HCT116 (cell line): ENCODE results near the gene SELENBP1. TPM values are rescaled to one million over a fixed set of nuclear protein-coding genes. Genes with fewer than 3 reads are reported as not detected.

Source experiments
- ATAC-seq: fragments of 200-7000 bp; cut with Tn5 transposase; 2 replicates; pipeline ENCODE4 v1.9.1; 2020; ENCODE audit warnings: mild to moderate bottlenecking, moderate library complexity
- BruUV-seq: library from RNA; stranded (reverse); fragments of 400-500 nt; replicated peaks from 2 replicates; lab custom pipeline; 2021; lab: Mats Ljungman, UMichigan
- CTCF ChIA-PET: fragments of 300-600 bp; sonication (Branson Sonifier 250); formaldehyde crosslinking; loops from one replicate; lab custom pipeline; 2021; ENCODE audit warnings: antibody characterized with exemption; lab: Charles Lee
- POLR2A ChIA-PET: fragments of 300-600, 350-600 bp; sonication (Branson Sonifier 250); formaldehyde crosslinking; loops from one replicate; lab custom pipeline; 2021; ENCODE audit warnings: antibody characterized with exemption; lab: Charles Lee
- RAD21 ChIA-PET, 2 experiments: fragments of 300-600 bp; sonication (Branson Sonifier 250); formaldehyde crosslinking; loops; one replicate each; lab custom pipeline; 2023; ENCODE audit warnings: low total read pairs in 2 of 2; ENCODE audit not compliant: uncharacterized antibody in 2 of 2, unreplicated experiment in 2 of 2, low non-redundant PET in 1 of 2; lab: Charles Lee
- DNase-seq: peaks from one replicate; pipeline ENCODE4 v3.0.0-alpha.2; 2010; ENCODE audit warnings: low read depth, low spot score
- H2AFZ ChIP-seq: fragments of 200-600 bp; shearing (Covaris generic), sonication (generic); 2 replicates; pipeline ENCODE4 v1.6.1; 2017; ENCODE audit warnings: low read depth, mixed run types, mixed read lengths, antibody characterized with exemption, low read length; ENCODE audit not compliant: poor library complexity, severe bottlenecking
- H3K27ac ChIP-seq: 2 replicates; pipeline ENCODE4 v1.5.1; 2012; ENCODE audit warnings: low read depth, low read length
- H3K27me3 ChIP-seq: fragments of 200-600 bp; sonication (generic); 2 replicates; pipeline ENCODE4 v1.6.1; 2016; ENCODE audit warnings: mixed run types, low read length, mixed read lengths; ENCODE audit not compliant: insufficient read depth
- H3K36me3 ChIP-seq, 2 experiments: fragments of 200-500 bp in 1 of 2; fragments of 200-600 bp in 1 of 2; sonication (Bioruptor generic) in 1 of 2; sonication (generic) in 1 of 2; 2 replicates each; pipeline versions ENCODE4 v1.5.1 to v1.6.1; 2014 to 2016; ENCODE audit warnings: low read length in 2 of 2, inconsistent platforms in 1 of 2, mixed read lengths in 1 of 2, mixed run types in 1 of 2; ENCODE audit not compliant: insufficient read depth in 2 of 2, control insufficient read depth in 1 of 2
- H3K4me1 ChIP-seq, 2 experiments: fragments of 200-600 bp in 1 of 2; sonication (generic) in 1 of 2; 2 replicates each; pipeline versions ENCODE4 v1.5.1 to v1.6.1; 2012 to 2017; ENCODE audit warnings: low read length in 2 of 2, inconsistent platforms in 1 of 2, mild to moderate bottlenecking in 1 of 2, mixed read lengths in 1 of 2, mixed run types in 1 of 2, moderate library complexity in 1 of 2; ENCODE audit not compliant: insufficient read depth in 2 of 2, control insufficient read depth in 1 of 2
- H3K4me2 ChIP-seq: fragments of 200-600 bp; sonication (generic); 2 replicates; pipeline ENCODE4 v1.6.1; 2017; ENCODE audit warnings: mixed run types, low read length, mixed read lengths
- H3K4me3 ChIP-seq, 2 experiments: fragments of 200-600 bp in 1 of 2; sonication (generic) in 1 of 2; replicated peaks in 1 of 2; 2 replicates each; pipeline ENCODE4 v1.5.1; 2011 to 2016; ENCODE audit warnings: low read length in 2 of 2, control low read depth in 1 of 2, low read depth in 1 of 2, mild to moderate bottlenecking in 1 of 2, mixed read lengths in 1 of 2, mixed run types in 1 of 2
- H3K79me2 ChIP-seq: fragments of 200-600 bp; sonication (generic); 2 replicates; pipeline ENCODE4 v1.6.1; 2017; ENCODE audit warnings: mild to moderate bottlenecking, mixed run types, low read length, moderate library complexity, mixed read lengths; ENCODE audit not compliant: insufficient read depth
- H3K9ac ChIP-seq: fragments of 200-600 bp; sonication (generic); 2 replicates; pipeline ENCODE4 v1.6.1; 2016; ENCODE audit warnings: low read length, mixed read lengths
- H3K9me2 ChIP-seq: fragments of 200-600 bp; sonication (generic), shearing (Covaris generic); 2 replicates; pipeline ENCODE4 v1.6.1; 2017; ENCODE audit warnings: mixed run types, mild to moderate bottlenecking, moderate library complexity; ENCODE audit not compliant: insufficient read depth
- H3K9me3 ChIP-seq, 2 experiments: fragments of 200-500 bp in 1 of 2; fragments of 200-600 bp in 1 of 2; sonication (Bioruptor generic) in 1 of 2; sonication (generic) in 1 of 2; 2 replicates each; pipeline ENCODE4 v1.6.1; 2014 to 2017; ENCODE audit warnings: low read length in 2 of 2, mixed read lengths in 2 of 2, inconsistent platforms in 1 of 2, low read depth in 1 of 2, mild to moderate bottlenecking in 1 of 2, mixed run types in 1 of 2, moderate library complexity in 1 of 2; ENCODE audit not compliant: control insufficient read depth in 1 of 2, insufficient read depth in 1 of 2
- H4K20me1 ChIP-seq: fragments of 200-600 bp; sonication (generic), shearing (Covaris generic); 2 replicates; pipeline ENCODE4 v1.6.1; 2017; ENCODE audit warnings: mixed run types, mild to moderate bottlenecking, moderate library complexity; ENCODE audit not compliant: insufficient read depth
- CEBPB ChIP-seq: IDR thresholded peaks from 2 replicates; pipeline ENCODE4 v1.6.1; 2012; ENCODE audit warnings: low read depth
- EZH2 ChIP-seq: fragments of 200-600 bp; sonication (generic); IDR thresholded peaks from 2 replicates; pipeline ENCODE4 v1.6.1; 2017; ENCODE audit warnings: antibody characterized with exemption, mixed run types
- SIN3A ChIP-seq: IDR thresholded peaks from 2 replicates; pipeline ENCODE4 v1.6.1; 2012; ENCODE audit warnings: low read depth
- TCF7L2 ChIP-seq: IDR thresholded peaks from 2 replicates; pipeline ENCODE4 v1.7.0; 2011; ENCODE audit warnings: borderline replicate concordance, inconsistent platforms; ENCODE audit not compliant: insufficient read depth, insufficient read length; ENCODE audit errors: extremely low read depth
- ZNF274 ChIP-seq: fragments of 200-500 bp; sonication (Bioruptor generic); IDR thresholded peaks from 2 replicates; pipeline ENCODE4 v1.6.1; 2014; ENCODE audit warnings: mild to moderate bottlenecking, low read depth, low read length, inconsistent platforms
- intact Hi-C: fragments of 100-400 bp; cut with micrococcal nuclease; formaldehyde crosslinking; loops from 2 replicates; pipeline ENCODE4 v1.10.0; 2022
- total RNA-seq: library from RNA; stranded (reverse); gene quantifications from one replicate; pipeline ENCODE4 v1.2.1, GENCODE V29; 2021; ENCODE audit not compliant: unreplicated experiment
- TF ChIP-seq, protein P1 (sequence below): IDR thresholded peaks from 2 replicates; pipeline ENCODE4 v1.6.1; 2011; ENCODE audit warnings: mild to moderate bottlenecking, low read length, moderate library complexity; ENCODE audit not compliant: insufficient replicate concordance; ENCODE audit errors: extremely low read depth
- TF ChIP-seq, protein P2 (sequence below), 3 experiments: fragments of 200-600 bp in 1 of 3; sonication (generic) in 1 of 3; IDR thresholded peaks in 2 of 3; conservative IDR thresholded peaks in 1 of 3; 2 replicates each; pipeline ENCODE4 v1.5.1; 2012 to 2017; ENCODE audit warnings: low read depth in 2 of 3, low read length in 2 of 3, antibody characterized with exemption in 1 of 3, borderline replicate concordance in 1 of 3, control low read depth in 1 of 3, mild to moderate bottlenecking in 1 of 3, mixed read lengths in 1 of 3, mixed run types in 1 of 3, moderate library complexity in 1 of 3; ENCODE audit not compliant: insufficient read depth in 1 of 3
- TF ChIP-seq, protein P3 (sequence below): IDR thresholded peaks from 2 replicates; pipeline ENCODE4 v1.6.1; 2012; ENCODE audit warnings: low read depth

The SELENBP1 gene
- total RNA-seq, 1 experiment from 2014 or later, result 0.42 TPM

DNA sequence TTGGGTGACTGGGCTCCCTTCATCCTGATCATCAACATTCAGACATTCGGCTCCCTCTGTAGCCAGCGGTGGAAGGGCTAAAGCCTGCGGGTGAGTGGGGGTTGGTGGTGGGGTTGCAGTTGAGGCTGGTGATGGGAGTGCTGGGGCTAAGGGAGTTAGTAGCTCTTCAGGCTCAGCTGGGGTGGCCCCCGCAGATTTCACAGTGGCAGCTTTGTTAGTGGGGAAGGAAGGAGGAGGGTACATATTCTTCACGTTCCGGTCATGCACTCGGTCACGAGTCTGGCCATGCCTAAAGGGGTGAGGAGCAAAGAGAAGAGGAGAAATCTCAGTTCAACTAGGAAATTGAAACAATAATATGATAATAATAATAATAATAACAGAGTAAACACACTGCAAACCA lies 33.7 kb upstream of the SELENBP1 start (continued):
- TF ChIP-seq TCF7L2 (no peak), CEBPB (no peak)

DNA sequence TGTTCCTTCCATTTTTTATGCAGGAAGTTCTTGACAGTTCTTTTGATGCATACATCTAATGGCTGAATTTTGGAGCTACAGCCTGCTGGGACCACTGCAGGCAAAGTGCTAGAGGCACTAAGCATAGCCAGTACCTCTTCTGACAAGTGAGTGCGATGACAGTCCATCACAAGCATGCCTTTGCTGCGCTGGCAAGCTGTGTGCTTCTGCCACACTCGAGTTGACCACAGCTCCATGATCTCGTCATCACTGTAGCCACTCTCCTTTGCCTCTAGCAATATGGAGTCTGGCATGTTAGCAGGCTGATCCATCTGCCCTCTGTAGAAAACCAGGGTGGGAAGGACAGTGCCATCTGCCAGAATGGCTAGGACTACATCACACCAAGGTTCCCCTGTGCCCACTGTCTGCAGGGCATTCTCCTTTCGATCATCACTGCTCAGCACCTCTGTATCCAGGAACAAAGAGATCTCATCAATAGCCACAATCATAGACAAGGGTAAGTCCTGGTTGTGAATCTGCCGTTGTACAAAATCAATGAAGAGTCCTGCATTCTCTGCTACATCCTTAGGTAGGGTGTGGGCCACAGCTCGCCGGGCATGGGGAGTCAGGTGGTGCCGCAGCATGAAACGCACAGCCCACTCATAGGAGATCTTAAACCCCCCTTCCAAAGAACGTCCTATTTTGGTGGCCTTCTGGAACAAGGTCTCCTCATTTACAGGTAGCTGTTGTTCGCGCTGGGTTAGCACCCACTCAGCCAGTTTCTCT lies 32.9 kb upstream of the SELENBP1 start:
- CTCF ChIA-PET, result interaction anchor here (1.1 to 1.5 kb wide), 2 partner anchors 13 to 104 kb away, joined by 3 to 4 read pairs; no protein-coding TSS in a partner anchor
- H3K9me2 ChIP-seq, result no peaks in the 10 kb centered on the region
- H4K20me1 ChIP-seq, result no peaks in the 10 kb centered on the region
- H2AFZ ChIP-seq, result no peak overlapping the region
- H3K36me3 ChIP-seq, result peaks cover 53 to 61% of the 10 kb centered on the region in 2 experiments
- BruUV-seq, result no TSS peak
- H3K9ac ChIP-seq, result no peak overlapping the region
- H3K4me2 ChIP-seq, result no peak overlapping the region
- no peak overlapping the region for H3K27ac ChIP-seq
- POLR2A ChIA-PET, result no interaction called here
- peaks cover 16% of the 10 kb centered on the region for H3K79me2 ChIP-seq
- intact Hi-C loops, result no loop called here
- ATAC-seq, result no peak
- no peak overlapping the region for H3K4me3 ChIP-seq
- no peaks in the 10 kb centered on the region for H3K9me3 ChIP-seq
- no peak for DNase-seq
- no peaks in the 10 kb centered on the region for H3K27me3 ChIP-seq
- peaks cover 4 to 14% of the 10 kb centered on the region in 2 experiments; a peak in 3 of 4 replicates for H3K4me1 ChIP-seq
- RAD21 ChIA-PET, result no interaction called here
- TF ChIP-seq, protein P1, sequence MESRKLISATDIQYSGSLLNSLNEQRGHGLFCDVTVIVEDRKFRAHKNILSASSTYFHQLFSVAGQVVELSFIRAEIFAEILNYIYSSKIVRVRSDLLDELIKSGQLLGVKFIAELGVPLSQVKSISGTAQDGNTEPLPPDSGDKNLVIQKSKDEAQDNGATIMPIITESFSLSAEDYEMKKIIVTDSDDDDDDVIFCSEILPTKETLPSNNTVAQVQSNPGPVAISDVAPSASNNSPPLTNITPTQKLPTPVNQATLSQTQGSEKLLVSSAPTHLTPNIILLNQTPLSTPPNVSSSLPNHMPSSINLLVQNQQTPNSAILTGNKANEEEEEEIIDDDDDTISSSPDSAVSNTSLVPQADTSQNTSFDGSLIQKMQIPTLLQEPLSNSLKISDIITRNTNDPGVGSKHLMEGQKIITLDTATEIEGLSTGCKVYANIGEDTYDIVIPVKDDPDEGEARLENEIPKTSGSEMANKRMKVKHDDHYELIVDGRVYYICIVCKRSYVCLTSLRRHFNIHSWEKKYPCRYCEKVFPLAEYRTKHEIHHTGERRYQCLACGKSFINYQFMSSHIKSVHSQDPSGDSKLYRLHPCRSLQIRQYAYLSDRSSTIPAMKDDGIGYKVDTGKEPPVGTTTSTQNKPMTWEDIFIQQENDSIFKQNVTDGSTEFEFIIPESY, result no peak
- TF ChIP-seq SIN3A, result no peak
- TF ChIP-seq ZNF274, result no peak
- TF ChIP-seq, protein P2, sequence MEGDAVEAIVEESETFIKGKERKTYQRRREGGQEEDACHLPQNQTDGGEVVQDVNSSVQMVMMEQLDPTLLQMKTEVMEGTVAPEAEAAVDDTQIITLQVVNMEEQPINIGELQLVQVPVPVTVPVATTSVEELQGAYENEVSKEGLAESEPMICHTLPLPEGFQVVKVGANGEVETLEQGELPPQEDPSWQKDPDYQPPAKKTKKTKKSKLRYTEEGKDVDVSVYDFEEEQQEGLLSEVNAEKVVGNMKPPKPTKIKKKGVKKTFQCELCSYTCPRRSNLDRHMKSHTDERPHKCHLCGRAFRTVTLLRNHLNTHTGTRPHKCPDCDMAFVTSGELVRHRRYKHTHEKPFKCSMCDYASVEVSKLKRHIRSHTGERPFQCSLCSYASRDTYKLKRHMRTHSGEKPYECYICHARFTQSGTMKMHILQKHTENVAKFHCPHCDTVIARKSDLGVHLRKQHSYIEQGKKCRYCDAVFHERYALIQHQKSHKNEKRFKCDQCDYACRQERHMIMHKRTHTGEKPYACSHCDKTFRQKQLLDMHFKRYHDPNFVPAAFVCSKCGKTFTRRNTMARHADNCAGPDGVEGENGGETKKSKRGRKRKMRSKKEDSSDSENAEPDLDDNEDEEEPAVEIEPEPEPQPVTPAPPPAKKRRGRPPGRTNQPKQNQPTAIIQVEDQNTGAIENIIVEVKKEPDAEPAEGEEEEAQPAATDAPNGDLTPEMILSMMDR (IDR thresholded peaks at IDR 0.05 in 2 of 3, conservative IDR thresholded peaks at IDR 0.05 in 1 of 3; ENCODE audit: borderline replicate concordance in 1 of 3, insufficient read depth in 1 of 3, low read depth in 2 of 3, low read length in 2 of 3), result no peak
- TF ChIP-seq, protein P3, sequence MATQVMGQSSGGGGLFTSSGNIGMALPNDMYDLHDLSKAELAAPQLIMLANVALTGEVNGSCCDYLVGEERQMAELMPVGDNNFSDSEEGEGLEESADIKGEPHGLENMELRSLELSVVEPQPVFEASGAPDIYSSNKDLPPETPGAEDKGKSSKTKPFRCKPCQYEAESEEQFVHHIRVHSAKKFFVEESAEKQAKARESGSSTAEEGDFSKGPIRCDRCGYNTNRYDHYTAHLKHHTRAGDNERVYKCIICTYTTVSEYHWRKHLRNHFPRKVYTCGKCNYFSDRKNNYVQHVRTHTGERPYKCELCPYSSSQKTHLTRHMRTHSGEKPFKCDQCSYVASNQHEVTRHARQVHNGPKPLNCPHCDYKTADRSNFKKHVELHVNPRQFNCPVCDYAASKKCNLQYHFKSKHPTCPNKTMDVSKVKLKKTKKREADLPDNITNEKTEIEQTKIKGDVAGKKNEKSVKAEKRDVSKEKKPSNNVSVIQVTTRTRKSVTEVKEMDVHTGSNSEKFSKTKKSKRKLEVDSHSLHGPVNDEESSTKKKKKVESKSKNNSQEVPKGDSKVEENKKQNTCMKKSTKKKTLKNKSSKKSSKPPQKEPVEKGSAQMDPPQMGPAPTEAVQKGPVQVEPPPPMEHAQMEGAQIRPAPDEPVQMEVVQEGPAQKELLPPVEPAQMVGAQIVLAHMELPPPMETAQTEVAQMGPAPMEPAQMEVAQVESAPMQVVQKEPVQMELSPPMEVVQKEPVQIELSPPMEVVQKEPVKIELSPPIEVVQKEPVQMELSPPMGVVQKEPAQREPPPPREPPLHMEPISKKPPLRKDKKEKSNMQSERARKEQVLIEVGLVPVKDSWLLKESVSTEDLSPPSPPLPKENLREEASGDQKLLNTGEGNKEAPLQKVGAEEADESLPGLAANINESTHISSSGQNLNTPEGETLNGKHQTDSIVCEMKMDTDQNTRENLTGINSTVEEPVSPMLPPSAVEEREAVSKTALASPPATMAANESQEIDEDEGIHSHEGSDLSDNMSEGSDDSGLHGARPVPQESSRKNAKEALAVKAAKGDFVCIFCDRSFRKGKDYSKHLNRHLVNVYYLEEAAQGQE, result no peak
- TF ChIP-seq EZH2, result no peak
